Measurements from ENCODE around the gene PLEKHA4. TPM values are rescaled to one million over a fixed set of nuclear protein-coding genes. Genes with fewer than 3 reads are reported as not detected.

Gene PLEKHA4
- total and polyA plus RNA-seq, 9 donors, result 18.3 to 96.5 (median 51.5) TPM

DNA sequence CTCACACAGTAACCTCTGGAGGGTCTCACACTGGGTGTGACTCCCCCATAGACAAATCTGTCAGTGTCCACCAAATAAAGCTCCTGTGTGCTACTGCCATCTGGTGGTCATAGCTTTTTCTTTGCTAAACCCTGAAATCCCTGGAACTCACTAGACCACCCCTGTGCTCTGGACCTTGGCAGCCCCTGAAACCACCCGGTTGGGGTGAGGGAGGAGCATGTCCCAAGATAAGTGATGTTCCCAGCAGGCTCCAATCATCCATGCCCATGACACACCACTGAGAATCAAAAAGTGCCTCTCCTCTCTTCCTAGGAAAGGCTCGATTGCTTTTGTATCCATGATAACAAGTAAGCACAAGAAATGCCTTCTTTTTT lies 25.6 kb downstream of the PLEKHA4 start:
- Histone ChIP-seq H3K4me1 (ENCODE audit: insufficient read depth) (no peaks in the 10 kb centered on the region), H3K27me3 (no peaks in the 10 kb centered on the region), H3K27ac (no peak overlapping the region), H3K4me3 (no peak overlapping the region), H3K9me3 (no peaks in the 10 kb centered on the region), H3K36me3 (no peaks in the 10 kb centered on the region)
- intact Hi-C loops (cut with DNase I), result no loop called here
- DNase-seq, result peak; percentile 57 to 69 (median 61)
- WGBS, 3 donors, result 7 to 22% (median 18%) methylated on average over 2 of the region's 2 CpGs
- no peak for TF ChIP-seq POLR2A (IDR thresholded peaks at IDR 0.05)
- no peak for TF ChIP-seq EP300 (IDR thresholded peaks at IDR 0.05)
- TF ChIP-seq, protein P1, sequence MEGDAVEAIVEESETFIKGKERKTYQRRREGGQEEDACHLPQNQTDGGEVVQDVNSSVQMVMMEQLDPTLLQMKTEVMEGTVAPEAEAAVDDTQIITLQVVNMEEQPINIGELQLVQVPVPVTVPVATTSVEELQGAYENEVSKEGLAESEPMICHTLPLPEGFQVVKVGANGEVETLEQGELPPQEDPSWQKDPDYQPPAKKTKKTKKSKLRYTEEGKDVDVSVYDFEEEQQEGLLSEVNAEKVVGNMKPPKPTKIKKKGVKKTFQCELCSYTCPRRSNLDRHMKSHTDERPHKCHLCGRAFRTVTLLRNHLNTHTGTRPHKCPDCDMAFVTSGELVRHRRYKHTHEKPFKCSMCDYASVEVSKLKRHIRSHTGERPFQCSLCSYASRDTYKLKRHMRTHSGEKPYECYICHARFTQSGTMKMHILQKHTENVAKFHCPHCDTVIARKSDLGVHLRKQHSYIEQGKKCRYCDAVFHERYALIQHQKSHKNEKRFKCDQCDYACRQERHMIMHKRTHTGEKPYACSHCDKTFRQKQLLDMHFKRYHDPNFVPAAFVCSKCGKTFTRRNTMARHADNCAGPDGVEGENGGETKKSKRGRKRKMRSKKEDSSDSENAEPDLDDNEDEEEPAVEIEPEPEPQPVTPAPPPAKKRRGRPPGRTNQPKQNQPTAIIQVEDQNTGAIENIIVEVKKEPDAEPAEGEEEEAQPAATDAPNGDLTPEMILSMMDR (IDR thresholded peaks at IDR 0.05), result peak; percentile 79 to 87 (median 80)

DNA sequence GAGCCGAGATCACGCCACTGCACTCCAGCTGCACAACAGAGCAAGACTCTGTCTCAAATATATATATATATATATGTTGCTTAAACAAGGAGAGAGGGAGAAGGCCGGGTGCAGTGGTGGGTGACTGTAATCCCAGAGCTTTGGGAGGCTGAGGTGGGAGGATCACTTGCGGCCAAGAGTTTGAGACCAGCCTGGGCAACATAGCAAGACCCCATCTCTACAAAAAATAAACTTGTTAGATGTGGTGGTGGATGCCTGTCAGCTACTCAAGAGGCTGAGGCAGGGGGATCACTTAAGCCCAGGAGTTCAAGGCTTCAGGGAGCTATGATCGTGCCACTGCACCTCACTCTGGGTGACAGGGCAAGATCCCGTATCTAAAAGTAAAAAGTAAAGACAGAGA lies 26.8 kb downstream of the PLEKHA4 start:
- DNase-seq, result no peak
- H3K27ac ChIP-seq, result no peak overlapping the region
- TF ChIP-seq POLR2A (IDR thresholded peaks at IDR 0.05) (no peak), EP300 (IDR thresholded peaks at IDR 0.05) (no peak)
- TF ChIP-seq, protein P1 (IDR thresholded peaks at IDR 0.05), result no peak
- no peak overlapping the region for H3K4me3 ChIP-seq
- H3K36me3 ChIP-seq, result no peaks in the 10 kb centered on the region
- WGBS, 3 donors, result 94 to 95% (median 94%) methylated on average over 6 of the region's 6 CpGs
- H3K9me3 ChIP-seq, result no peaks in the 10 kb centered on the region
- intact Hi-C loops (cut with DNase I), result loop anchor here in 1 of 4 donors (2.0 kb wide), 1 partner anchor 53 kb away; no protein-coding TSS in a partner anchor
- H3K27me3 ChIP-seq, result no peaks in the 10 kb centered on the region
- H3K4me1 ChIP-seq (ENCODE audit: insufficient read depth), result no peaks in the 10 kb centered on the region

DNA sequence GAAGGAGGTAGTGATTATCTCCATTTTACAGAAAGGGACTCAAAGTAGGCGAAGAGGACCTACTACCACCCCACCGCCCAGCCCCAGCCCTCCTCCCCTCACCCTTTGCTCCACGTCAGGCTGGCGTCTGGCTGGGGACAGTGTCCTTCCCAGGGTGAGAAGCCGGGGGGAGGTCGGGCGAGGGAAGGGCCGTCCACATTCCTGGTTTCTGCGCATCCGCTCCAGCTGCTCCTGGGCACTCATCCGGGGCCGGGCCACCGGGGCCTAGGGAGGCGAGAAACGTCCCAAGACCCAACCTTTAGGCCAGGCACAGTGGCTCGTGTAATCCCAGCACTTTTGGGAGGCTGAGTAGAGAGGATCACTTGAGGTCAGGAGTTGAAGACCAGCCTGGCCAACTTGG lies 27.4 kb downstream of the PLEKHA4 start:
- Histone ChIP-seq H3K27me3 (no peaks in the 10 kb centered on the region), H3K27ac (no peak overlapping the region), H3K36me3 (no peaks in the 10 kb centered on the region), H3K4me1 (ENCODE audit: insufficient read depth) (no peaks in the 10 kb centered on the region), H3K9me3 (no peaks in the 10 kb centered on the region), H3K4me3 (no peak overlapping the region)
- 89 to 93% (median 91%) methylated on average over 16 of the region's 16 CpGs for WGBS, 3 donors
- no peak for DNase-seq
- no peak for TF ChIP-seq POLR2A (IDR thresholded peaks at IDR 0.05)
- TF ChIP-seq, protein P1 (IDR thresholded peaks at IDR 0.05), result no peak
- TF ChIP-seq EP300 (IDR thresholded peaks at IDR 0.05), result no peak
- intact Hi-C loops (cut with DNase I), result loop anchor here in 1 of 4 donors (2.0 kb wide), 1 partner anchor 52 kb away; no protein-coding TSS in a partner anchor

DNA sequence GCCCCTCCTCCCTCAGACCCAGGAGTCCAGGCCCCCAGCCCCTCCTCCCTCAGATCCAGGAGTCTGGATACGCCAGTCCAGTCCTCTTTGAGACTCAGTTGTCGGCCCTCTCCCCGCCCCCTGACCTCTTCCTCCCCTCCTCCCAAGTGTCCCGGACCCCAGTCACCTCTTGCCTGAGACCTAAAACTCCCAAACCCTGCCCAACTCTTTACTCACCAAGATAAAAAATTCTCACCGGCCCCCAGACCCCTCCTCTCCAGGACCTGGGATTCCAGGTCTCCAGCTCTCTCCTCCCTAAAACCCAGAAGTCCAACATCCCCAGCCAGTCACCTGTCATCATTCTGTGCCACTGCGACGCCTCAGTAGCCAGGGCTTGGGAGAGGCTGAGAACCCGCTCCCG lies 30.7 kb downstream of the PLEKHA4 start:
- H3K27ac ChIP-seq, result peak overlapping the region; percentile 90 to 95
- intact Hi-C loops (cut with DNase I), result loop anchor here in 3 of 4 donors (2.0 to 5.0 kb wide), 3 partner anchors 40 to 43 kb away; no protein-coding TSS in a partner anchor

More for the DNA sequence above, 30.7 kb downstream of the PLEKHA4 start:
- no peak overlapping the region for H3K4me3 ChIP-seq
- H3K9me3 ChIP-seq, result no peaks in the 10 kb centered on the region
- DNase-seq, result peak in 2 of 5 donors; percentile 33 to 50
- no peaks in the 10 kb centered on the region for H3K36me3 ChIP-seq
- 68 to 79% (median 75%) methylated on average over 9 of the region's 9 CpGs for WGBS, 3 donors
- TF ChIP-seq EP300 (IDR thresholded peaks at IDR 0.05) (no peak), POLR2A (IDR thresholded peaks at IDR 0.05) (no peak)
- TF ChIP-seq, protein P1 (IDR thresholded peaks at IDR 0.05), result no peak
- peaks cover 3% of the 10 kb centered on the region for H3K4me1 ChIP-seq (ENCODE audit: insufficient read depth)
- H3K27me3 ChIP-seq, result no peaks in the 10 kb centered on the region

Data from ovary (tissue), 9 donors.